ENCODE measurements around the gene STAT2.

Gene STAT2

DNA sequence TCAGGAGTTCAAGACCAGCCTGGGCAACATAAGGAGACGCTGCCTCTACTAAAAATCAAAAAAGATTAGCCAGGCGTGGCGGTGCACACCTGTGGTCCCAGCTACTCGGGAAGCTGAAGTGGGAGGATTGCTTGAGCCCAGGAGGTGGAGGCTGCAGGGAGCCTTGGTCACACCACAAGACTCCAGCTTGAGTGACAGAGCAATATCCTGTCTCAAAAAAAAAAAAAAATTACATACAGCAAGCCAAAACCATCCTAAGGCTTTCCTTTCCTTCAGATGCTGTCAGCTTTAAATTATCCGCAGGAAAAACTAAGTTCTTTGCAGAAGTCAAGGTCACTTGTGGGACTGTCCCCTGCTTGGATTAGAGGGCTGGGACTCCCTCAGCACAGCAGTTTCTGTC lies 61.1 kb downstream of the STAT2 start:
- peaks cover 7% of the 10 kb centered on the region for H3K36me3 ChIP-seq (ENCODE audit: control insufficient read depth, insufficient read depth, low read length)

DNA sequence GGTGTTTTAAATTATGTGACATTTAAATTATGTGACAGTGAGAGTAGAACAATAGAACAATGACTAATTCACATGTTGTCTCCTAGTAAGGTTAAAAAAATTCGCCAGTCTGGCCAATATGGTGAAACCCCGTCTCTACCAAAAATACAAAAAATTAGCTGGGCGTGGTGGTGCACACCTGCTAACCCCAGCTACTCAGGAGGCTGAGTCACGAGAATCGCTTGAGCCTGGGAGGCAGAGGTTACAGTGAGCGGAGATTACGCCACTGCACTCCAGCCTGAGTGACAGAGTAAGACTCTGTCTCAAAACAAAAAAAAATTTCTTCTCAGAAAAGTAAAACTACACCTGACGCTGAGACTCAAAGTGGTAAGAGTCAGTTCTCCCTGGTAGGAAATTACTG lies 62.5 kb downstream of the STAT2 start:
- H3K27me3 ChIP-seq (ENCODE audit: control insufficient read depth, insufficient read depth, low read length): no peaks in the 10 kb centered on the region
- H3K9me3 ChIP-seq (ENCODE audit: control insufficient read depth, insufficient read depth, low read length): no peaks in the 10 kb centered on the region
- peaks cover 7% of the 10 kb centered on the region for H3K36me3 ChIP-seq (ENCODE audit: control insufficient read depth, insufficient read depth, low read length)
- peaks cover 6% of the 10 kb centered on the region for H3K4me1 ChIP-seq (ENCODE audit: control insufficient read depth, insufficient read depth, low read length)
- no peak overlapping the region for H3K4me3 ChIP-seq (ENCODE audit: low read depth, low read length)
- H3K9ac ChIP-seq (ENCODE audit: low read depth, low read length): no peak overlapping the region

More for the DNA sequence above, 61.1 kb downstream of the STAT2 start:
- H3K4me1 ChIP-seq (ENCODE audit: control insufficient read depth, insufficient read depth, low read length): peaks cover 6% of the 10 kb centered on the region
- peak overlapping the region; percentile 90 for H3K4me3 ChIP-seq (ENCODE audit: low read depth, low read length)
- H3K9ac ChIP-seq (ENCODE audit: low read depth, low read length): no peak overlapping the region
- H3K27me3 ChIP-seq (ENCODE audit: control insufficient read depth, insufficient read depth, low read length): no peaks in the 10 kb centered on the region
- no peaks in the 10 kb centered on the region for H3K9me3 ChIP-seq (ENCODE audit: control insufficient read depth, insufficient read depth, low read length)

DNA sequence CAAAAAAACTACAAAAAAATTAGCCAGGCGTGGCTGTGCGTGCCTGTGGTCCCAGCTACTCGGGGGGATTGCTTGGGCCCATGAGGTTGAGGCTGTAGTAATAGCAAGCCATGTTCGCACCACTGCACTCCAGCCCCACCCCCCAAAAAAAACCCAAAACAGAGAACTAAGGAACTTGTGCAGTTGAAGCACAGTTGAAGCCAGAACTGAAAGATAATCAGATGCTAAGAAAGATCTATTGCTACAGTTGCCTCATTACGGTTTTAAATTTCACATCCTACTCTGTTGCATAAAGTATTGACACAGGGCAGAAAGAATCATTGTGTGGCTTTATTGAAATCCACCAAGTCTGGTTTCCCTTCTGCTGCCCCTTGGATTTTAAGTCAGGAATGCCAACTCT lies 63.6 kb downstream of the STAT2 start:
- H3K36me3 ChIP-seq (ENCODE audit: control insufficient read depth, insufficient read depth, low read length): peaks cover 13% of the 10 kb centered on the region

DNA sequence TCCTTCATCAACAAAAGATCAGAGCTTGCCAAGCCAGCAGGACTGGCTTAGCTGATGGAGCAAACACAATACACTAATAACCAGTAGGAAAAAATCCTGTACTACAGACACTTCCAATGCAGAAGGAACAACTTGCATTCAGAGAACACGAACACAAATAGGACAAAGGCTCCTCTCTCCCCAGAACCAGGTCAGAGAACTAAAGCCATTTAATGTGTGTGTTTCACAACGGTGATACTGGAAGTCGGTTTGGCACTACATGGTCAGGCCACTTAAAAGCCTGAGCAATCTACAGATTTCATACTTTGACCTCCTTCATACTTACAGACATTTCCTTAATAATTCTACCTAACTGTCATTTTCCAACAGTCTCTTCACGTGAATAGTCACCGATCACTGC lies 66.1 kb downstream of the STAT2 start:
- Histone ChIP-seq H3K36me3 (ENCODE audit: control insufficient read depth, insufficient read depth, low read length) (peaks cover 15% of the 10 kb centered on the region), H3K9me3 (ENCODE audit: control insufficient read depth, insufficient read depth, low read length) (no peaks in the 10 kb centered on the region), H3K27me3 (ENCODE audit: control insufficient read depth, insufficient read depth, low read length) (no peaks in the 10 kb centered on the region), H3K4me1 (ENCODE audit: control insufficient read depth, insufficient read depth, low read length) (no peaks in the 10 kb centered on the region), H3K9ac (ENCODE audit: low read depth, low read length) (no peak overlapping the region), H3K4me3 (ENCODE audit: low read depth, low read length) (no peak overlapping the region)

More for the DNA sequence above, 63.6 kb downstream of the STAT2 start:
- no peak overlapping the region for H3K9ac ChIP-seq (ENCODE audit: low read depth, low read length)
- H3K4me3 ChIP-seq (ENCODE audit: low read depth, low read length): no peak overlapping the region
- peaks cover 6% of the 10 kb centered on the region for H3K4me1 ChIP-seq (ENCODE audit: control insufficient read depth, insufficient read depth, low read length)
- H3K9me3 ChIP-seq (ENCODE audit: control insufficient read depth, insufficient read depth, low read length): no peaks in the 10 kb centered on the region
- no peaks in the 10 kb centered on the region for H3K27me3 ChIP-seq (ENCODE audit: control insufficient read depth, insufficient read depth, low read length)

All from iPS-15b (cell line).